Progenitor cell of endocrine pancreas (in vitro differentiated cells): ENCODE data around the gene DSTN. TPM values are rescaled to one million over a fixed set of nuclear protein-coding genes. Genes with fewer than 3 reads are reported as not detected.
A peak's percentile ranks its signal among the peaks of the same experiment; 100 is the strongest.

ENCODE experiments used
- DNase-seq: peaks from one replicate; pipeline ENCODE4 v3.0.0; 2021; ENCODE audit warnings: low spot score; ENCODE audit not compliant: unreplicated experiment
- H3K27ac Mint-ChIP-seq: 2 replicates; pipeline ENCODE4 v1.8.0; 2021; ENCODE audit warnings: mild to moderate bottlenecking, moderate library complexity, mixed read lengths
- H3K27me3 Mint-ChIP-seq: 2 replicates; pipeline ENCODE4 v1.8.0; 2021; ENCODE audit warnings: mixed read lengths
- H3K36me3 Mint-ChIP-seq: 2 replicates; pipeline ENCODE4 v1.8.0; 2022; ENCODE audit warnings: mixed read lengths; ENCODE audit not compliant: insufficient read depth
- H3K4me1 Mint-ChIP-seq: 2 replicates; pipeline ENCODE4 v1.8.0; 2021; ENCODE audit warnings: low read depth, mixed read lengths
- H3K4me3 Mint-ChIP-seq: 2 replicates; pipeline ENCODE4 v1.8.0; 2021; ENCODE audit warnings: low read depth, mild to moderate bottlenecking, moderate library complexity, mixed read lengths
- H3K9me3 Mint-ChIP-seq: 2 replicates; pipeline ENCODE4 v1.8.0; 2021; ENCODE audit warnings: low read depth, mixed read lengths
- CTCF ChIP-seq: fragments of 200-600 bp; sonication (generic); IDR thresholded peaks from one replicate; pipeline ENCODE4 v1.5.0; 2021; ENCODE audit warnings: antibody characterized with exemption, mild to moderate bottlenecking; ENCODE audit not compliant: unreplicated experiment
- total RNA-seq: library from RNA; stranded (reverse); gene quantifications from 2 replicates; pipeline ENCODE4 v1.2.1, GENCODE V29; 2021

DSTN gene
- total RNA-seq, 1 donor from 2014 or later = 201 TPM

- TF ChIP-seq CTCF = no peak
- Mint-ChIP-seq H3K27ac (peak overlapping the region; percentile 34), H3K36me3 (peaks cover 20% of the 10 kb centered on the region), H3K27me3 (no peaks in the 10 kb centered on the region), H3K4me3 (no peak overlapping the region), H3K9me3 (no peaks in the 10 kb centered on the region), H3K4me1 (peaks cover 6% of the 10 kb centered on the region)
- DNase-seq = no peak
These were observed 58.4 kb downstream of the DSTN start for GRCh38 chr20:17628101-17628841.

- Mint-ChIP-seq H3K4me3 (no peak overlapping the region), H3K36me3 (peaks cover 19% of the 10 kb centered on the region), H3K27me3 (no peaks in the 10 kb centered on the region), H3K27ac (no peak overlapping the region), H3K4me1 (peaks cover 6% of the 10 kb centered on the region), H3K9me3 (no peaks in the 10 kb centered on the region)
- no peak for TF ChIP-seq CTCF
- DNase-seq = no peak
These were observed 59.1 kb downstream of the DSTN start for GRCh38 chr20:17629025-17629424.

- no peak for TF ChIP-seq CTCF
- H3K36me3 Mint-ChIP-seq = peaks cover 19% of the 10 kb centered on the region
- no peaks in the 10 kb centered on the region for H3K27me3 Mint-ChIP-seq
- peaks cover 6% of the 10 kb centered on the region for H3K4me1 Mint-ChIP-seq
- no peak overlapping the region for H3K27ac Mint-ChIP-seq
- DNase-seq = no peak
- H3K4me3 Mint-ChIP-seq = no peak overlapping the region
- no peaks in the 10 kb centered on the region for H3K9me3 Mint-ChIP-seq
These were observed 59.8 kb downstream of the DSTN start for GRCh38 chr20:17629678-17630089.

GRCh38 chr20:17630151-17630805 lies 60.4 kb downstream of the DSTN start:
- H3K27me3 Mint-ChIP-seq = no peaks in the 10 kb centered on the region
- H3K4me3 Mint-ChIP-seq = no peak overlapping the region
- peaks cover 21% of the 10 kb centered on the region for H3K36me3 Mint-ChIP-seq
- H3K27ac Mint-ChIP-seq = no peak overlapping the region
- H3K4me1 Mint-ChIP-seq = peaks cover 6% of the 10 kb centered on the region
- no peaks in the 10 kb centered on the region for H3K9me3 Mint-ChIP-seq
- DNase-seq = no peak
- TF ChIP-seq CTCF = no peak

GRCh38 chr20:17630806-17631195 lies 60.9 kb downstream of the DSTN start:
- Mint-ChIP-seq H3K4me3 (no peak overlapping the region), H3K4me1 (peaks cover 6% of the 10 kb centered on the region), H3K27me3 (no peaks in the 10 kb centered on the region), H3K9me3 (no peaks in the 10 kb centered on the region), H3K36me3 (peaks cover 22% of the 10 kb centered on the region), H3K27ac (no peak overlapping the region)
- no peak for DNase-seq
- TF ChIP-seq CTCF = no peak
